Stimulated activated CD4-positive, alpha-beta T cell treated with anti-CD3 and anti-CD28 coated beads, Interleukin-4, amount 100 ng/mL, for 48 hours (primary cell): Measurements from ENCODE around the gene KCNH4.
"Not testable (repeated sequence)": the region's sequence is repeated elsewhere in the genome, so short reads cannot be mapped to it uniquely, and the experiment has no call there.

Source experiments
- DNase-seq, 2 donors: peaks; one replicate each; pipeline ENCODE4 v3.0.0-alpha.2; 2020; ENCODE audit warnings: low read depth in 2 of 2

Gene KCNH4

DNA sequence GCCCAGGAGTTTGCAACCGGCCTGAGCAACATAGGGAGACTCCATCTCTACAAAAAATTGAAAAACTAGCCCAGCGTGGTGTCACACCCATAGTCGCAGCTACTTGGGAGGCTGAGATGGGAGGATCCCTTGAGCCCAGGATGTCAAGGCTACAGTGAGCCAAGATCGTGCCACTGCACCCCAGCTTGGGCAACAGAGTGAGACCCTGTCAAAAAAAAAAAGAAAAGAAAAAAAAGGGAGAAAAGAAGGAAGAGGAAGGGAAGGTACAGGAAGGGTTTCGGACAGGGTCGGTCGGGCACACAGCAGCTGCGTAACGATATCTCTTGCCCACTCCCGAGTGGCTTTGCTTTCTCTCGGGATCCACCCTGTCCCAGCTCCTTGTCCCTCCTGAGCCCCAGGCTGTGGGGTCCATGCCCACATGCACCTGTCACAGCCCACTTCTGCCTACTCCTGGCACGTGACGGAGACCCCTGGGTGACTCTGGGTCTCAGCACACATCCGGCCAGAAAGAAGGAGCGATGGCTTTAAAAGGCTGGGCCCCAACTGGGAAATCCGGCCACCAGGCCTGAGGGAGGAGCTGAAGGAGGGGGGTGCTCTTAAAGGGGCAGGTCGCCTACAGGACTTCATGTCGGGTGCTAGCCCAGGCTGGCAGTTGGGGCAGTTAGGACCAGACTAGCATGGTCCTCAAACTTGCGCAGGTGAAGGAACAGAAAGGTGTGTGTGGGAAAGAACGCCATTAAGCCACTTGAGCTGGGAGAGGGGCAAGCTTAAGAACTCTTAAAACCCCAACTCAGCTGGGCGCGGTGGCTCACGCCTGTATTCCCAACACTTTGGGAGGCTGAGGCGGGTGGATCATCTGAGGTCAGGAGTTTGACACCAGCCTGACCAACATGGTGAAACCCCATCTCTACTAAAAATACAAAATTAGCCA is 13.3 kb upstream of the KCNH4 start, which contains the start of gene GHDC:
Gene GHDC (minus strand): TSS at position 526 of the 931 bp plus-strand sequence. CDS start 913 bp downstream, outside the sequence.
- DNase-seq = peak; percentile 68 to 76

GRCh38 chr17:42193216-42193968 is 12.4 kb upstream of the KCNH4 start:
- no peak for DNase-seq

GRCh38 chr17:42192189-42193126 is 11.5 kb upstream of the KCNH4 start:
- no peak for DNase-seq

DNA sequence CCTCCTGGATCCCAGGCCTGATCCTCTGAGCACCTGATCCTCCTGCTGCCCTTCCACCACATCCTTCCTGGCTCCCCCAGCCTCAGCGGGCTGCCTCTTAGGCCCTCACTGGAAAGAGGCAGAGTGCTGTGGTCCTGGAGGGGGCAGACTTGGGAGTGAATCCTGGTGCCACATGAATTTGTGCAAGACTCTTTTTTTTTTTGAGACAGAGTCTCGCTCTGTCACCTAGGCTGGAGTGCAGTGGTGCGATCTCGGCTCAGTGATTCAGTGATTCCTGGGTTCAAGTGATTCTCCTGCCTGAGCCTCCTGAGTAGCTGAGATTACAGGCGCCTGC is 10.3 kb upstream of the KCNH4 start:
- DNase-seq = no peak

DNA sequence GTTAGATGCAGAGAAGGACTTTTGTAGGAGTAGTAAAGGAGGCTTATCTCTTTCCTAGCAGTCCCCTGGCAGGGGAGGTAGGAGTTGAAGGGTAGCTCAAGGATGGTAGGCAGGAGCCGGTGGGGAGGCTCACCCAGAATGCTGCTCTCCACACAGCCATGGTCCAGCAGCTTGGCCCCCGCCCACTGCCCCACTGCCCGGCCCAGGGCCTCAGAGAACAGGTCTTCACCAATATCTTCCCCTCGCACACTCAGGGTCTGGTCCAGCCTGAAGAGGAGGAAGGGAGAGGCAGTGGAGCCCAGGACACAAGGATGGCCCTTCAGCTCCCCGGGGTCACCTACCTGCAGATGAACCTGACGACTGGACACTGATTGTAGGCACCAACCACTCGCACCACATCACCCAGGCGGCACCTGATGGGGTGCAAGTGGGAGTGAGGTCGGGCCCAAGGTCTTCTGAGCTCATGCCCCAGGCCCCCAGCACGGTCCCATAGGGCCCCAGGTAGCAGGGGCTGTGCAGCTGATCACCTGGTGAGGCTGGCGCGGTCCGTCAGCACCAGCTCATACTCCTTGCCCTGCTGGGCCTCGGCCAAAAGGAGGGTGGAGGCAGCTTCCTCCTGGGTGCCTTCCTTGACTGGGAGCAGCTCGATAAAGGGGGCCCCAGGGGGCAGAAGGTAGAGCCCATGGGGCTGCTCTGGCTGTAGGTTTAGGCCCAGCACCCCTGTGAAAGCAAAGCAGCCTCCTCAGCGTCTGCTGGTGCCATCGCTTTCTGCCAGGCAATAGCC is 9.7 kb upstream of the KCNH4 start:
- no peak for DNase-seq

GRCh38 chr17:42189651-42189965 is 8.7 kb upstream of the KCNH4 start:
- DNase-seq = no peak

DNA sequence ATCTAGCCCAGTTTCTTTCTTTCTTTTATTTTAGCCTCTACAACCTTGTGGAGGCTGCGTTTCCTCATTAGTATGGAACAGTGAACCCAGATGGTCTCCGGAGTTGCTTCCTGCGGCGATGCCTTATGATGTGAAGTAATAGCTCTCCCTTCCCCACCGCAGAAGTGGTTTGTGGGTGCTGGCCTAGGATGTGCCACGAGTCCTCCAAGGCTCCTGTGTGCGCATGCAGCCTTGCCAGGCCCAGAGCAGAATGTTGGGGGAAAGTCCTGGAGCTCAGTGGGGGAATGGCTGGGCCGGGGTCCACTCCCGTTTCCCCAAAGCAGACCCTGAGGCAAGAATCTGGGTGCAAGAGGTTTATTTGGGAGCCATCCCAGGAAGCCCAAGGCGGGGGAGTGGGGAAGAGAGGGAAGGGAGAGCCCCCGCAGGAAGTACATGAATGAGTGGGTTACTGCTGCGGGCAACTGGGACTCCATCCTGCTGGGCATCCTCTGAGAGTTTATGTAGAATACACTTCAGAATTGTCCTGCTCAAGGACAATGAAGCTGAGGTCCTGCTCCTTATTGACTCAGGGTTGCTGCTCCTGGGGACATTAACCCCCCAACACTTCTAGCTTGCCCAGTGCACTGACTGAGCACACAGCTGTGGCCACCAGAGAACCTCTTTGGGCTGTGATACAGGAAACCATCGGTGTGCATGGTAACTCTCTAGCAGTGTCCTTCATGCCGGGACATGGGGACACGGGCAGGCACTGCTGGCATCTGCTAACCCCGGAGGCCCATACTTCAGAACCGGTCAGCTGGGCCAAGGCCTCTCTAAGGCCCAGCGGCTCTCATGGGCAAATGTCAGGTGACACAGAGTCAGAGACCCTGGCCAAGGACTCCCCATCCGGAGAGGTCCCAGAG is 8.1 kb upstream of the KCNH4 start:
- no peak for DNase-seq

DNA sequence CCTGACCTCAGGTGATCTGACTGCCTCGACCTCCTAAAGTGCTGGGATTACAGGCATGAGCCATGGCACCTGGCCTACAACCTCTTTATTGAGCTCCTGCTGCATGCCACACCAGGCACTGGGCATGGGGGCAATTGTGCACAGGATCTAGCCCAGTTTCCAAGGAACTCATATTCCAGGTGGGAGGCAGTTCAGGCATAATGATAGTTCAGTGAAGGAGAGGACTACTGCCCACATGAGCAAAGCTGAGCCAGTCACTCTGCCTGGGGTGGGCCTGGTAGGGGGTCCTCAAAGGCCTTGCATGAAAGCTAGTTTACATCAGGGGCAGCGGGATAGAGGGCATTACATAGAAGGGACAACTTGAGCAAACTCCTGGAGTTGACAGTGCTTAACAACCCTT is 6.9 kb upstream of the KCNH4 start:
- no peak for DNase-seq

GRCh38 chr17:42186191-42186590 is 5.2 kb upstream of the KCNH4 start:
- DNase-seq = not testable (repeated sequence)

GRCh38 chr17:42185621-42185930 is 4.6 kb upstream of the KCNH4 start:
- DNase-seq = no peak

DNA sequence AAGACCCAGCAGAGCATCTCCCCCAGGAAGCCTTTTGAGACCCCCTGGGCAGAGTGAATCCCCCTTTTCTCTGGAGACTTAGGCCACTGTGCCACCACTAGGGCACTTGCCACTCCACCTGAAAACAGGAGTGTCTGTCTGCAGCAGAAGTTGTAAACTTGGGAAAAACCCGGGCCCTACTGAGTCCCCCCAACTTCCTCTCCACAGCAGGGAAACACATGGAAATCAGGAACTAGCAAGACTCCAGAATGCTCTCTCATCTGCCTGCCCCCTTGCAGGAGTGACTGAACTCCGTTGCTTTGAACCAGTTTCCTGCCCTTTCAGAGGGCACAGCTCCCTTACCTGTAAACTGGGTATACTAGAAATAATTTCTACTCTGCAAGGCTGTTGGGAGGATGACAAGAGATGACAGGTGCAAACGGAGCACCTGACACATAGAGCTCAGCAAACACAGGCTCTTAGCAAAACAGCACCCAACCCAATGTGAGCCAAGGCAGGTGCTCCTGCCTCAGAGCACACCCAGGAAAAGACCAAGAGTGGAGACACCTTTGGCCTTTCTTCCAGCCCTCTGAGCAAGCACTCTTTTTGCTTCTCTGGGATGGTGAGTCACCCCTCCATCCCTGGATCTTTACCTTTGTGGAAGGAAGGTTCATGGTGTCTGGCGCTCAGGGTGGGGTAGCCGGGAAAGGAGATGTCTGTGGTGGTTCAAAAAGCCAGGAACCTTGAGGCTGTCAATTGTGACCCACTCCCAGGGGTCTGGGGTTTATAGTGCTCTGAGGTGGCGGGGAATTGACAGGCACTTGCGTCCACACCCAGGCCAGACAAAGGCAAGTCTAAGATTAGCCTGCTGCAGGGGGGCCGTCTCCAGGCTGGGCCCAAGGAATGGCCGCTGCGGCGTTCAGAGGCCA is 4.0 kb upstream of the KCNH4 start, which contains the start of gene HCRT:
Gene HCRT (minus strand): TSS at position 740 of the 908 bp plus-strand sequence. CDS start 87 bp downstream, at position 653.
- no peak for DNase-seq

- peak; percentile 74 to 79 for DNase-seq
Observed at GRCh38 chr17:42183741-42184711, 3.1 kb upstream of the KCNH4 start.

- DNase-seq = no peak
Observed at GRCh38 chr17:42182927-42183734, 2.2 kb upstream of the KCNH4 start.

DNA sequence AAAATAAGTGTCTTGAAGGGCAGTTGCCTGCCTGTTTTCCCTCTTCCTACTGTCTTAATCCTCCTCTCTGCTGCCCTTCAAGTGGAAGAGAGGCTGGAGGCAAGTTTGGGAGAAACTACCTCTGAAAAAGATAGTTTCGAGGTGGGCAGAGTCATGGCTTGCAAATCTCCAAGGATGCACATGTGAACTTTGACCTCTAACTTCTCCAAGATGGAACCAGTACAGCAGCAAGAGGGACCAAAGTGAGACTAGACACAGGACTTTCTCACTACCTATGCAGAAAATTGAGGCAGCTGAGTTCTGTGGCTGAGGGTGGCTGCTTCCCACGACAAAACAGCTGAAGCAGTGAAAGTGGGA is 887 bp upstream of the KCNH4 start:
- no peak for DNase-seq

DNA sequence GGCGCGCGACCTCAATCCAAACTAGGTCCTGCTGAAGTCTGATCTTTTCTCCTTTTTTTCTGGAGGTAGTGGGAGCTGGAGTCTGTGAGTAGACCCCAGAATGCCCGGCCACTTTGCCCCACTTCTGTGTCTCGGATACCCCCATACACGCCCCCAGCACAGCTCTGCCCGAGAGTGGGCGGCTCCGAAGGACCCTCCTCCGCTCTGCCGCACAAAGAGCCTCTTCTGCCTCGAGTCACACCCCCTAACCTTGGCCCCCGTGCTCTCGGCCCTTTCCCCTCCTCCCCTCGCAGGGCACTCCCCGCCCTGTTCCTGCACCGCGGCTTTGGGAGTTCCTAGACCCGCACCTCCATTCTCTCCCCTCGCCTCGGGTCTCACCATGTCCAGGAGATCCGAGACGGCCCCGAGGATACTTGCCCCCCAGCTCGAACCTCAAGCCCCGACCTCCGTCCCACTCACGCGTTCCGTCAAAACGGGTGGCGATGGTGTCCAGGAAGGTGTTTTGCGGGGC is 476 bp downstream of the KCNH4 start:
- DNase-seq = no peak

DNA sequence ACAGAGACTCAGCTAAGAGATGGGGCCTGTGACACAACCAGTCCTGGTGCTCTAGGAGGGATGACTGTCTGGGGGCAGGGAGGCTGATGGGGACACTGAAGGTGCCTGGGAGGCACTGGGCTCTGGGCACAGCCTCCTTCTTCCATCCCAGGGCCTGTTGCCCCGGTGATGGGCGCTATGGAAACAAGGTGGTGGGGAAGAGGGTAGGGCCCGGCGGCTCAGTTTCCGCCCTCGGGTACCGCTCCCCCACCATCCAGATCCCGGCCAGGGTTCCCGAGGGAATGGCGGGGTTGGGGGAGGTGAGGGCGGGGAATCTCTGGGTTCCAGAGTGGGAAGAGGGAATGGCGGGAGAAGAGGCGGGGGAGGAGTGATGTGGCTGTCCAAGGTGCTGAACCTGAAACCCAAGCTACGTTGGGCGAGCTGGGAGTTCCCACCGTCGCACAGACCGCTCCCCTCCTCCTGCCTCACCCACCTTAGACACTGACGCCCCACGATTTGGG is 981 bp downstream of the KCNH4 start:
- DNase-seq = no peak

GRCh38 chr17:42179335-42179734 is 1.6 kb downstream of the KCNH4 start:
- DNase-seq = no peak
